NCI-H146 (cell line): ENCODE data around the gene CAPN2.
A peak's percentile ranks its signal among the peaks of the same experiment; 100 is the strongest.

ENCODE experiments used
- DNase-seq: peaks from one replicate; lab custom pipeline; 2025; lab: John Stamatoyannopoulos, UW

CAPN2 gene

GRCh38 chr1:223761411-223761810 lies 49.1 kb downstream of the CAPN2 start:
- no peak for DNase-seq

GRCh38 chr1:223763251-223763650 lies 50.9 kb downstream of the CAPN2 start:
- peak; percentile 16 for DNase-seq

- no peak for DNase-seq
Observed at GRCh38 chr1:223763881-223764280, 51.5 kb downstream of the CAPN2 start.

GRCh38 chr1:223765036-223765718 lies 52.8 kb downstream of the CAPN2 start:
- DNase-seq: peak; percentile 97

- DNase-seq: peak; percentile 98
Observed at GRCh38 chr1:223765719-223766340, 53.5 kb downstream of the CAPN2 start.

- no peak for DNase-seq
Observed at GRCh38 chr1:223770621-223771315, 58.4 kb downstream of the CAPN2 start.

- peak; percentile 73 for DNase-seq
Observed at GRCh38 chr1:223771469-223771813, 59.1 kb downstream of the CAPN2 start.

GRCh38 chr1:223771814-223772770 lies 59.8 kb downstream of the CAPN2 start:
- DNase-seq: peak; percentile 91

- peak; percentile 10 for DNase-seq
Observed at GRCh38 chr1:223772771-223773160, 60.4 kb downstream of the CAPN2 start.

- DNase-seq: no peak
Observed at GRCh38 chr1:223774134-223774814, 61.9 kb downstream of the CAPN2 start.

GRCh38 chr1:223775054-223775453 lies 62.7 kb downstream of the CAPN2 start:
- no peak for DNase-seq

GRCh38 chr1:223775711-223776074 lies 63.4 kb downstream of the CAPN2 start:
- no peak for DNase-seq

- no peak for DNase-seq
Observed at GRCh38 chr1:223776075-223776814, 63.9 kb downstream of the CAPN2 start.

GRCh38 chr1:223776826-223777454 lies 64.6 kb downstream of the CAPN2 start:
- no peak for DNase-seq

GRCh38 chr1:223780318-223780717 lies 68.0 kb downstream of the CAPN2 start:
- DNase-seq: no peak

GRCh38 chr1:223780949-223781348 lies 68.6 kb downstream of the CAPN2 start:
- no peak for DNase-seq

- no peak for DNase-seq
Observed at GRCh38 chr1:223783676-223784075, 71.3 kb downstream of the CAPN2 start.

GRCh38 chr1:223784541-223784940 lies 72.2 kb downstream of the CAPN2 start:
- DNase-seq: no peak

- no peak for DNase-seq
Observed at GRCh38 chr1:223785808-223786207, 73.5 kb downstream of the CAPN2 start.

GRCh38 chr1:223788746-223789415 lies 76.5 kb downstream of the CAPN2 start:
- no peak for DNase-seq
